Measurements from ENCODE around the gene ZC3H4.

- TF ChIP-seq CTCF (IDR thresholded peaks at IDR 0.05) (no peak), POLR2A (IDR thresholded peaks at IDR 0.05) (no peak)
Measured at GRCh38 chr19:47153266-47153665, 39.7 kb upstream of the ZC3H4 start.

Measured in gastroesophageal sphincter (tissue), 3 donors.